Activated CD8-positive, alpha-beta memory T cell treated with anti-CD3 and anti-CD28 coated beads, Interleukin-2, amount 50 U/mL, for 24 hours (primary cell): ENCODE measurements around the gene ZSCAN31.

Experiments
- DNase-seq: peaks from one replicate; pipeline ENCODE4 v3.0.0-alpha.2; 2020; ENCODE audit errors: extremely low read depth

The ZSCAN31 gene

GRCh38 chr6:28353356-28353755, 17.4 kb upstream of the ZSCAN31 start:
- no peak for DNase-seq

- no peak for DNase-seq
These were observed 15.6 kb upstream of the ZSCAN31 start for GRCh38 chr6:28351493-28351925.

- no peak for DNase-seq
These were observed 15.1 kb upstream of the ZSCAN31 start for GRCh38 chr6:28351087-28351486.

- peak; percentile 73 for DNase-seq
These were observed 14.2 kb upstream of the ZSCAN31 start, which contains the start of gene ZKSCAN3 for GRCh38 chr6:28349892-28350737. TSS of gene ZKSCAN3 (plus strand) at chr6:28349947. CDS start at chr6:28359587, 9,640 bp downstream.

- no peak for DNase-seq
These were observed 13.5 kb upstream of the ZSCAN31 start for GRCh38 chr6:28349344-28349891.

- no peak for DNase-seq
These were observed 11.2 kb upstream of the ZSCAN31 start for GRCh38 chr6:28347119-28347518.

- no peak for DNase-seq
These were observed 9.3 kb upstream of the ZSCAN31 start for GRCh38 chr6:28345201-28345600.

GRCh38 chr6:28343898-28344677, 8.1 kb upstream of the ZSCAN31 start:
- no peak for DNase-seq

- no peak for DNase-seq
These were observed 4.6 kb upstream of the ZSCAN31 start for GRCh38 chr6:28340310-28341095.

GRCh38 chr6:28337121-28337520, 1.2 kb upstream of the ZSCAN31 start:
- DNase-seq = no peak

GRCh38 chr6:28336284-28337120, 554 bp upstream of the ZSCAN31 start:
- no peak for DNase-seq

GRCh38 chr6:28335040-28335563, 846 bp downstream of the ZSCAN31 start:
- no peak for DNase-seq

- no peak for DNase-seq
These were observed 1.5 kb downstream of the ZSCAN31 start for GRCh38 chr6:28334286-28335039.

GRCh38 chr6:28333599-28334018, 2.3 kb downstream of the ZSCAN31 start:
- no peak for DNase-seq

- no peak for DNase-seq
These were observed 2.9 kb downstream of the ZSCAN31 start for GRCh38 chr6:28333047-28333446.

GRCh38 chr6:28330041-28330440, 5.9 kb downstream of the ZSCAN31 start:
- DNase-seq = no peak

- no peak for DNase-seq
These were observed 9.5 kb downstream of the ZSCAN31 start for GRCh38 chr6:28326371-28326948.

- DNase-seq = no peak
These were observed 12.0 kb downstream of the ZSCAN31 start for GRCh38 chr6:28323813-28324424.

GRCh38 chr6:28322661-28323060, 13.3 kb downstream of the ZSCAN31 start:
- no peak for DNase-seq
